Activated effector memory CD4-positive, alpha-beta T cell treated with Interleukin-2 at 50 U/mL for 16 hours (primary cell): Measurements from ENCODE around the gene STXBP3.

ENCODE experiments used
- DNase-seq: peaks from one replicate; pipeline ENCODE4 v3.0.0-alpha.2; 2020

Gene STXBP3

GRCh38 chr1:108847494-108847893, 101.0 kb downstream of the STXBP3 start:
- DNase-seq, result no peak

- DNase-seq, result no peak
These were observed 102.3 kb downstream of the STXBP3 start for GRCh38 chr1:108848806-108849205.

GRCh38 chr1:108850929-108851328, 104.5 kb downstream of the STXBP3 start:
- no peak for DNase-seq

DNA sequence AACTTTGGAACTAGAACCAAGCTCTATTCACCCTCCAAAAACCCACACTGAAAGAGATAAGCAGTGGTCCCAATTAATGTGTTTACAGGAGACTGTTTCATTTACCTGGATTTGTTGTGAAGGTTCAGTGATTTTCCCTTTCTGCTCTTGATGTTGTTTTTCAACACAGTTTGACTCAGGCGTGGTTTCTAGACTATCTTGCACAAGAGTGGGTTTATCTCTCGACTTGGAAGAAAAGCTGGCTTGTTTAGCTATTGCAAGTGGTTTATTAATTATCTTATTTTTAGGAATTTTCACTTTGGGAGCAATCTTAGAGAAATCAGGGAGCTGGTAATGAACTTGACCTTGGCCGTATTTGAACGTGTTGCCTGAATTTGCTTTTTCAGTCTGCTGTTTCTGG, 105.1 kb downstream of the STXBP3 start:
- DNase-seq, result no peak

GRCh38 chr1:108852221-108852975, 105.9 kb downstream of the STXBP3 start:
- DNase-seq, result no peak

- DNase-seq, result no peak
These were observed 107.9 kb downstream of the STXBP3 start for GRCh38 chr1:108854221-108855019.

DNA sequence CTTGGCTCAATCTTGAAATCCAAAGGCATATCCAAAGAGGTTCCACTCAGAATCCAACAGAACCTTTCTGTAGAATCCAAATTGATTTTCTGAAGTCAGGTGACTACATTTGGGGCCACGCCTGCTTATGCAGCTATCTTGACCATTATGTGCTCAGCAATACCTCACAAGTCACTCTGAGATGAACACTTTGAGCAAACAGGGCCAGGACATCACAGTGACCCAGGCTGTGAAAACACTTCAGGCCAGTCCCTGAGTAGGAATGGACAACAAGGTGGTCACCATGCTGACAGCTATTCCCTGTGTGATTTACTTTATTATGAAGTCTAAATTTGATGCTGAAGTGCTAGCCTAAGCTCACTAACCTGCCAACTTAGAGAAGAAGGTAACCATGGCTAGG, 110.5 kb downstream of the STXBP3 start, which contains the start of gene AKNAD1:
TSS of gene AKNAD1 (minus strand) at position 101 of the 400 bp plus-strand sequence. CDS start 4,430 bp downstream, outside the sequence.
- DNase-seq, result no peak

- no peak for DNase-seq
These were observed 111.9 kb downstream of the STXBP3 start for GRCh38 chr1:108858230-108858950.
